ENCODE results near the gene RALGPS1. TPM values are rescaled to one million over a fixed set of nuclear protein-coding genes. Genes with fewer than 3 reads are reported as not detected.

RALGPS1 gene
- total RNA-seq, 1 experiment from 2014 or later, result 18.6 TPM

- Mint-ChIP-seq H3K36me3 (ENCODE audit: insufficient read depth in 1 of 3, low read depth in 3 of 3) (peaks cover 2 to 7% (median 7%) of the 10 kb centered on the region in 3 experiments; a peak in 6 of 7 replicates), H3K4me1 (peaks cover 44 to 46% of the 10 kb centered on the region in 2 experiments), H3K27ac (no peak overlapping the region), H3K27me3 (ENCODE audit: low read depth) (peaks cover 3% of the 10 kb centered on the region; the same call in 1 of the 2 replicates), H3K9me3 (no peaks in the 10 kb centered on the region; a peak in 1 of 5 replicates), H3K4me3 (no peak overlapping the region)
- no peak overlapping the region for H3K18ac ChIP-seq (ENCODE audit: insufficient read length, low read depth, low read length)
- no peak overlapping the region for H3K9ac ChIP-seq (ENCODE audit: extremely low read depth, insufficient read length, low read length)
- H3T11ph ChIP-seq (ENCODE audit: low read length), result no peak overlapping the region
- no peak overlapping the region for H3K23ac ChIP-seq (ENCODE audit: insufficient read length, low read depth, low read length)
- H2AFZ ChIP-seq (ENCODE audit: low read length), result no peak overlapping the region
- no peak overlapping the region for H3K14ac ChIP-seq (ENCODE audit: insufficient read depth, low read length)
- H3K79me1 ChIP-seq (ENCODE audit: insufficient read depth, low read depth, low read length, poor library complexity, severe bottlenecking), result no peaks in the 10 kb centered on the region
- no peak overlapping the region for H2BK15ac ChIP-seq (ENCODE audit: low read depth, low read length)
- no peaks in the 10 kb centered on the region for H4K20me1 ChIP-seq (ENCODE audit: control insufficient read depth, insufficient read depth, insufficient read length)
- WGBS (ENCODE audit: extremely low coverage, insufficient read length, low lambda C conversion rate), result no CpG with 5 or more reads among the region's 2 CpGs
- no peak overlapping the region for H4K91ac ChIP-seq (ENCODE audit: insufficient read length, low read depth, low read length)
- H4K5ac ChIP-seq (ENCODE audit: insufficient read length, low read depth, low read length), result no peak overlapping the region
- no peak overlapping the region for H2BK20ac ChIP-seq (ENCODE audit: low read depth, low read length, poor library complexity, severe bottlenecking)
- no peak overlapping the region for H4K8ac ChIP-seq (replicated peaks; ENCODE audit: insufficient read length, low read depth, low read length)
- H3K79me2 ChIP-seq (ENCODE audit: insufficient read depth, low read length), result no peaks in the 10 kb centered on the region
- H3K9me3 ChIP-seq (ENCODE audit: control insufficient read depth, low read depth, low read length), result no peaks in the 10 kb centered on the region
- no peak overlapping the region for H2AK5ac ChIP-seq (ENCODE audit: insufficient read length, low read length)
- H3K4ac ChIP-seq (ENCODE audit: low read depth, low read length), result no peak overlapping the region
- no peak for DNase-seq
- H2BK120ac ChIP-seq (ENCODE audit: low read depth, low read length, poor library complexity, severe bottlenecking), result no peak overlapping the region
- no peak overlapping the region for H3K27ac ChIP-seq (ENCODE audit: insufficient read length, low read depth, low read length)
- H3K27me3 ChIP-seq (ENCODE audit: insufficient read depth, low read length), result no peaks in the 10 kb centered on the region
- no peak overlapping the region for H2BK12ac ChIP-seq (ENCODE audit: insufficient read length, low read depth, low read length)
- H3K56ac ChIP-seq (ENCODE audit: insufficient read length, low read depth, low read length), result no peak overlapping the region
- no peaks in the 10 kb centered on the region for H3K23me2 ChIP-seq (ENCODE audit: insufficient read length, low read depth, low read length, poor library complexity, severe bottlenecking)
- no peak overlapping the region for H3K4me2 ChIP-seq (ENCODE audit: insufficient read depth, insufficient read length, low read length)
- no peak overlapping the region for H2BK5ac ChIP-seq (ENCODE audit: insufficient read length, low read length)
- TF ChIP-seq CTCF (conservative IDR thresholded peaks at IDR 0.05), result no peak
- peaks cover 19% of the 10 kb centered on the region for H3K4me1 ChIP-seq (ENCODE audit: insufficient read depth, low read length)
These were observed 163.0 kb downstream of the RALGPS1 start for GRCh38 chr9:127077644-127077946.

All from H9 (cell line).